Activated naive CD8-positive, alpha-beta T cell treated with anti-CD3 and anti-CD28 coated beads, Interleukin-2, amount 50 U/mL, for 16 hours (primary cell): ENCODE measurements around the gene RLIM.
"Not testable (repeated sequence)": the region's sequence is repeated elsewhere in the genome, so short reads cannot be mapped to it uniquely, and the experiment has no call there.

Experiments
- DNase-seq: peaks from one replicate; pipeline ENCODE4 v3.0.0-alpha.2; 2020; ENCODE audit warnings: low read depth, low spot score

RLIM gene, protein sequence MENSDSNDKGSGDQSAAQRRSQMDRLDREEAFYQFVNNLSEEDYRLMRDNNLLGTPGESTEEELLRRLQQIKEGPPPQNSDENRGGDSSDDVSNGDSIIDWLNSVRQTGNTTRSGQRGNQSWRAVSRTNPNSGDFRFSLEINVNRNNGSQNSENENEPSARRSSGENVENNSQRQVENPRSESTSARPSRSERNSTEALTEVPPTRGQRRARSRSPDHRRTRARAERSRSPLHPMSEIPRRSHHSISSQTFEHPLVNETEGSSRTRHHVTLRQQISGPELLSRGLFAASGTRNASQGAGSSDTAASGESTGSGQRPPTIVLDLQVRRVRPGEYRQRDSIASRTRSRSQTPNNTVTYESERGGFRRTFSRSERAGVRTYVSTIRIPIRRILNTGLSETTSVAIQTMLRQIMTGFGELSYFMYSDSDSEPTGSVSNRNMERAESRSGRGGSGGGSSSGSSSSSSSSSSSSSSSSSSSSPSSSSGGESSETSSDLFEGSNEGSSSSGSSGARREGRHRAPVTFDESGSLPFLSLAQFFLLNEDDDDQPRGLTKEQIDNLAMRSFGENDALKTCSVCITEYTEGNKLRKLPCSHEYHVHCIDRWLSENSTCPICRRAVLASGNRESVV

DNA sequence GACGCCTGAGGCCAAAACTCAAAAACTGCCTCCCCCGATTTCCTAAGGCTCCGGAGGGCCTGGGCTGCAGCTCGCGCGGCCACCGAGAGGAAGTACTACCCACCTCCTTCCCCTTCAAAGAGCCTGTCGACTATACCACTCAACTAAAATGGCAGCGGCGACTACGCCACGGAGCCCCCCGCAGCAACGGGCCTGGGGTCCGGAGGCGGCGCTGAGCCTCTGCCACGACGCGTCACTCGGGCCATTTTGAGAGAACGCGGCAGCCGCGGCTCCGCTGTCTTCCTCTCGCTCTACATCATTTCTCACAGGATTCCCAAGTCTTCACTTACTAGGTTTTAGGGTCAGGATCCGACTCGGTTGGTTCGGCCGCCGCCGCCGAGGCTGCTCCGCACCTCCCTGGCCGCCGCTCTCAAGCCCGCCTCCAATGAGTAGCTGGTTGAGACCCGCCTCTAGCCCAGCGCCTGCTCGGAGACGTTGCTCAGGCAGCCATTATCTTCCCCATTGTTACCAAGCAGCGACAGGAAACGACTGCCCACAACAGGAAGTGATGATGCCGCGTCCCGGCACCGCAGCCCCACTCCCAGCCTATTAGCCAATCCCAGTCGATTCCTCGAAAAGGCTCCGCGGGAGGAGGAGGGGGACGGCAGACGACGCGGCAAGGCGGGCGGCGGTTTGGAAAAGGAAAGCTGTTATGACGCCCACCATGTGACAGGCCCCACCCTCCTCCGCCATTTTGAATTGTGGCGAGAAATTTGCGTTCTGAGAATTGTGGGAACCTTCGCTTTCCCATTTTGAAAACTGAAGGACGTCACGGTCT lies at the start of gene RLIM:
RLIM (minus strand) TSS at position 532 of the 817 bp plus-strand sequence. CDS start 18,647 bp downstream, outside the sequence.
- DNase-seq: peak; percentile 73

DNA sequence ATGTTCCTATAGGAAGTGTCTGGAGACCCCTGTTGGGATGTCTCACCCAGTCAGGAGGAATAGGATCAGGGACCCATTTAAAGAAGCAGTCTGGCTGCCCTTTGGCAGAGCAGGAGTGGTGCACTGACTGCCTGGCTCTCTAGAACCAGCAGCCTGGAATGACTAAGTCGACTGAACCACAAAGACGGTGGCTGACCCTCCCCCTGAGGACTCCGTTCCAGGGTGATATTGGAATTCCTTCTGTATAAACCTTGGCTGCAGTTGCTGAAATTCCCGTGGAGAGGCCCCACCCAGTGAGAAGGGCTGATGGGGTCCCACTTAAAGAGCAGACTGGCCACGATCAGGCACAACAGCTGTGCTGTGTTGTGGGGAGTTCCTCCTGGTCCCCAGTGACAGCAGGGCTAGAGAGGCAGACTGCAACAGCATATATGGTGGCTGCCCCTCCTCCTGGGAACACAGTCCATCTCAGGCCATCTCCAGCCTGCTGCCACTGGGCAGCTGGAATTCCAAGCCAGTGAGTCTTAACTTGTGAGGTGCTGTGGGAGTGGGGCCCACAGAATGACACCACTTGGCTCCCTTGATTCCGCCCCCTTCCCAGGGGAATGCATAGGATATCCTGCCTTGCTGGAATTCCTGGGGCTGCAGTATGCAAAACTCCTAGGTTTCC lies 41.8 kb upstream of the RLIM start:
- no peak for DNase-seq

DNA sequence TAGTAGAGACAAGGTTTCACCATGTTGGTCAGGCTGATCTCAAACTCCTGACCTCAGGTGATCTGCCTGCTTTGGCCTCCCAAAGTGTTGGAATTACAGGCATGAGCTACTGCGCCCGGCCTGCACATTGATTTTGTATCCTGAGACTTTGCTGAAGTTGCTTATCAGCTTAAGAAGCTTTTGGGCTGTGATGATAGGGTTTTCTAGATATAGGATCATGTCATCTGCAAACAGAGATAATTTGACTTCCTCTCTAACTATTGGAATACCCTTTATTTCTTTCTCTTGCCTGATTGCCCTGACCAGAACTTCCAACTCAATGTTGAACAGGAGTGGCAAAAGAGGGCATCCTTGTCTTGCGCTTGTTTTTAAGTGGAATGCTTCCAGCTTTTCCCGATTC lies 40.5 kb upstream of the RLIM start:
- DNase-seq: not testable (repeated sequence)

DNA sequence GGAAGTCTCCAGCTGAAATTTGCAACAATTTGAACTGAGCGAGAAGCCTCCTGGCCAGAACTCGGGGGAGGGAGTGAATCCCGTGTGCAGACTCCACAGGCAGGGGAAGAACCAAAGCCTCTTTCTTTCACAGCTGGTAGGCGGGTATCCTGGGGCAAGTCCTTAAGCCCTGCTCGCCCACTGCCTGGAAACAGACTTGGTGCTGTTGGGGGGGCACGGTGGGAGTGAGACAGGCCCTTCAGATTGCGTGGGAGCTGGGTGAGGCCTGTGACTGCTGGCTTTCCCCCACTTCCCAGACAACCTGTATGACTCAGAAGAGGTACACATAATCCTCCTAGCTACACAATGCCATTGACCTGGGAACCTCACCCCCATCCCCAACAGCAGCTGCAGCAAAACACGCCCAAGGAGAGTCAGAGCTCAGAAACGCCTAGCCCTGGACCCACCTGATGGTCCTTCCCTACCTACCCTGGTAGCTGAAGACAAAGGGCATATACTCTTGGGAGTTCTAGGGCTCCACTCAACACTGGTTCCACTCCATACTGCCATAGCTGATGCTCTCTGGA lies 22.4 kb upstream of the RLIM start:
- DNase-seq: no peak

DNA sequence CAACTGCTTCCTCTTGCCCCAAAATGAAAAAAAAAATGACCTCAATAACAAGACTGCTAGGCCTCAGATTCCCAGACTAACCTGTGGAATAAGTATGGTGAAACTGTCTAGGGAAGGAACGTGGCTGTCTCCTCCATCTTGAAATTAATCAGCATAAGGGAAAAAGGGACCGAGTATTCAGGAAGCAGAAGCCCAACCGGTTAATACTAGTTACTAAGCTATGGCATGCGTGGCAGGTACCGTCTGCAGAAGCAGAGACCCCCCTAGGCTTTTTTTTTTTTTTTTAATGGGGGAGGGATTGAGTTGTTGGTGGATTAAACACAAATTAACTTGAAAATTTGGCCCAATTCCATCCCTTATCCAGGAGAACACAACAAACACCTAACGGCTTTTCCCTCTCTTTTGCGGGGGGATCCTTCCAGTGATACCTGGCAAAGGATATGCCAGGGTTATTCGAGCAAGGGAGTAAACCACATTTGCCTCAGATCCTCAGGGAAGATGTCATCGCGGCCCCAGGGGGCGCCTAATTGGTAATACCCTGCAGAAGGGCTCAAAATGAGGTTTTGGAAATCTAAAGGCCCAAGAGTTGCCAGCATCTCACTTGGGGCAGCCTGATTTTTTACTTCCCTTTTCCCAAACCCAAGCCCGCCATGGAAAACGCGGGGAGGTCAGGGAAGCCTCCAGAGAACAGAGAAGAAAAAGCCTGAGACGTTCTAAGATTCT lies 893 bp downstream of the RLIM start:
- no peak for DNase-seq

DNA sequence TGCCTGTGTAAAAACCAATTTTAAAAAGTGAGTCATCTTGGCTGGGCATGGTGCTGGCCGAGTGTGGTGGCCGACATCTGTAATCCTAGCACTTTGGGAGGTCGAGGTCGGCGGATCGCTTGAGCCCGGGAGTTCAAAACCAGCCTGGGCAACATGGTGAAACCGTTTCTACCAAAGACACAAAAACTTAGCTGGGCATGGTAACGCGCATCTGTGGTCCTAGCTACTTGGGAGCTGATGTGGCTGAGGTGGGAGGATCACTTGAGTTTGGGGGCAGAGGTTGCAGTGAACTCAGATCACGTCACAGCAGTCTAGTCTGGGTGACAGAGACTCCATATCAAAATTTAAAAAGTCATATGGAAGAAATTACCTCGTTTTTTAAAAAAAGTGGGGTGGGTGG lies 7.6 kb downstream of the RLIM start:
- DNase-seq: no peak

DNA sequence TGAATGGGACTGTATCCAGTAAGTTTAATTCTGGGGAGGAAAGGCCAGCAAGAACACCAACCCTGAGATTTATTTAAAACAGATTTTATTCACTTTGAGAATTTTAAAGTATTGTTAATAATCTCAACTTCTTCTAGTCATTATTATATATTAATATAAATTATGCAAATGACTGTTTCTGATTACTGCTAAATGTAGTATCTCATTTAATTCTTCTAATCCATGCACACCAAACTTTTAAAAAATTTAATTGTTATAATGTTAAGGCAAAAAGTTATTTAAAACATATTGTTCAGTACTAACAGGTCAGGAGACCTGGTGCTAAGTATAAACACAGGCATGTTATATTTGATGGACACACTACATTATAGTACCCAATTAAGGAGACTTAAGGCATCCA lies 8.1 kb downstream of the RLIM start:
- no peak for DNase-seq

DNA sequence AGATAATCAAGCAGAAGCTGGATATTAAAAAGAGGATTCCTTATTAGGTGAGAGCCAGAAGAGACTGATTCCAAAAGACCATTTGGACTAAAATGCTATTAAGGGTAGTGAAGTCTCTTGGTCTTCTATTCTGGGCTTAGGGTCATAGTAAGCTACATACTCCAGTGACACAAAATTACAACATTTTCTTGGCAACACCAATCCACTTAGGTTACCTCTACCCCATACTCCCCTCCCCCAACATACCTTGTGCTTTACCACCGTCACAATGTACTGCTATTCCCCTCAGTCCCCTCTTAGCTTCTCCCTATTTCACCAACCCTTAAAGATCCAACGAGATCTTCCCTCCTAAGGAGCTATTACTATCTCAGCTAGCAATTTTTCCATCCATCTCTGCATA lies 11.4 kb downstream of the RLIM start:
- DNase-seq: no peak

DNA sequence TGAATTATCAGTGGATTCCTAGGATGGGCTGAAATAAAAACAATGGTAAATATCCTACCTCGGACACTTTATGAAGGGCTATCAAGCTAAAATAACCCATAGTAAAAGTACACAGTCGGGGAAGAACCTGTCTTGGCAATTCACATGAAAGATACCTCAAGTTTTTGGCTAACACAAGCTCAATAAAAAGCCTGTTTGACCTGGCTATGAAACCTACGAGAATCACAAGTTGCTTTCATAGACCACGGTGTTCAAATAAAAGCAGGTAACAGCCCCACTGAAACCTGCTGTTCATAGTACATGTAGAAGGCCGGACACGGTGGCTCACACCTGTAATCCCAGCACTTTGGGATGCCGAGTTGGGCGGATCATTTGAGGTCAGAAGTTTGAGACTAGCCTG lies 12.3 kb downstream of the RLIM start:
- DNase-seq: no peak

DNA sequence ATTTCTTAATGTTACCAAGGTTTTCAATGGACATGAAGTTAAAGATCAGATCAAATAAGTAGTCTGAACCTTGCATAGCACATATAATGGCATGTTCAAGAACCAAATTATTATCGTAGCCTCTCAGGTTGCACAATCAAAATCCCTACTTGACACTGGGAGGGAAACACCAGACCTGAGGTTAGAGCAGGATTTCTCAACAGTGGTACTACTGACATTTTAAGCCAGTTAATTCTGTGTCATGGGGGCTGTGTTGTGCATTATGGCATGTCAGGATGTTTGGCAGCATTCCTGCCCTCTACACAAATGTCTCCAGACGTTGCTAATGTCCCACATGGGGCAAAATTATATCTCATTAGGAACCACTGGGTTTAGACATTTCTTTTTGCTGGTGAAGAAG lies 20.8 kb downstream of the RLIM start:
- no peak for DNase-seq

DNA sequence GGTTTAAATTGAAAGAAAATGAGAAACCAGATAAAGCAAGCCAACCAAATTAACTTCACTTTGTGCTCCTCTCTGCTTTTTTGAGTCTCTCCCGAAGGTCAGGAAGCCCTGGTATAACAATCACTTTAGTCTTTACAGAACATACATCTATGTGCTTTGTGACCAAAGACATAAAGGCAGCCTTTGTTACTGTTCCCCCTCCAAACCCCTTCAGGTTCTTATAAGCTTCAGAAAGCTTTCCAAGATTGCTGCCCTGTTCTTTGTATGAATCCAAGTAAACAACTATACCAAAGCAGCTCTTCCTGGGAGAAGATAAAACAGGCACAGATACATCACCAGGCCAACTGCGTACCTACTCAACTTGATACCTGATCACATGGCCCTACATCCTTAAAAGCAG lies 28.7 kb downstream of the RLIM start:
- DNase-seq: no peak

DNA sequence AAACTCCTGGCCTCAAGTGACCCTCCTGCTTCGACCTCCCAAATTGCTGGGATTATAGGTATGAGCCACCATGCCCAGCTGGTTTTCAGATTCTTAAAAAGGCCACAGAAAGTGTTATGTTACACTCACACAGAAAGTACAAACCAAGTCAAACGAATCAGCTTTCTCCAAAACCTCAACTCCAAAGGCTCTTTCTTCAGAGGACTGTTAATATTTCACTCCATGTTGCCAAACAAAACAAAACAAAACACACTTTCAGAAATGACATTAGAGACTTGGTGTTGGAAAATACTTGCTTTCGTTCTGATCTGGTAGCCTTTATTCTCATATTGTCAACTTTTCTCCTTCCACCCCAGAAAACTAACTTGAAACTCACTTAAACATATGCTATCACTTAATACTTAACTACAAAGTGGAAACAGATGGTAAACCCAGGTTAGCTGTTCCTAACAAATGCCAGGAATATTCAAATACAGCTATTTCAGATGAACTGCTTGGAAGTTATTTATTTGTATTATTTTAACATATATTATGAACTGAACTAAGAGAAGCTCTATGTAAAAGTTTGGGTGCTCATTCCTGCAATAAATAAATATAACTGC lies 34.7 kb downstream of the RLIM start:
- no peak for DNase-seq

DNA sequence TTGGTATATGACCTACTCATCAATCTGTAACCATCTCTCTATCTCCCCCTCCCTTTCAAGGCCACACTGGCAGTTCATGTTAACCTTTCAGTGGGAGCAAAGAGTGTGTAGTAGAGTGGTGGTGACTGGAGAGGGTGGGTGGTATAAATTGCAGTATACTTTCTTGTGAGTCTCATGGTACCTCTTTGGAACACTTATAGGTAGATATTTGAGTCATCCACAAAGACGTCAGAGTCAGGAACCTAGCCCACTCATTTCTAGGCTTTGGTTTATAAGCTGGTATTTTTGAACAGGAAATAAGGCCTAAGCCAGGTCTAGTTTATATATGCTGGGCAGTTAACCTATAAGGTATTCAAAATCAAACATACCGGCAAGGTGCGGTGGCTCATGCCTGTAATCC lies 36.3 kb downstream of the RLIM start:
- DNase-seq: no peak

DNA sequence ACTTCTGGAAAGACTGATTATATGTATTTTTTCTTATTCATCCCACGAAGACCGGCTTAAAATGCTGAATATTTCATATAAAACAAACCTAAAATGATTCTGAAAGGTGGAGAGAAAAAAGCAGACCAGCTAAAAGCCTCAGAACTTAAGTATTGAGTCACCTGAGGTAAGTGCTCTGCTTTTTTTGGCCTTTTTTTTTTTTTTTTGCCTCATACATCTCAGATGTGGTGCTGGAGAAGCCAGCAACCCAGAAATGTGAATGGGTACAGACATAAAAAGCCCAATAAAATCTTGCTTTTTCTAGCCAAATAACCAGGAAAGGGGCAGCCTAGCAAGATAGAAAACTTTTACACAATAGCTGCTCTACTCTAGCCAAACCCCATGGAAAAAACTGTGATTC lies 57.0 kb downstream of the RLIM start:
- DNase-seq: no peak

DNA sequence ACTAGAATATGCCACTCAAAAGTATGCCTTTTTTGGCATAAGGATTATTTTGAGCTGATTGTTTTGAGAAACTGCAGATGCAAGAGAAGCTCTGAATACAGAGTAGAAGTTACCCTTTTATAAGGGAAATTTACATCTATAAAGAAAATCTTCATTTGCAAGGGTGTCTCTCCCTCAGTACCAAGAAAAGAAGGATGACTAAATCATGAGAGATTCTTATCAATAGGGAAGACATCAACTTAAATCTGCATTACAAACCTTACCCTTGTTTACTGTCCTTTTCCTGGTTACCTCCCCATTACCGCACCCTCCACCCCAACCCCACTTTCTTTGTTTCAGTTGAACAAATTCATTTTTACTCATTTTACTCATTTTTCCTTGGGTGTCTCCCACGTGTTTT lies 62.5 kb downstream of the RLIM start:
- DNase-seq: no peak

DNA sequence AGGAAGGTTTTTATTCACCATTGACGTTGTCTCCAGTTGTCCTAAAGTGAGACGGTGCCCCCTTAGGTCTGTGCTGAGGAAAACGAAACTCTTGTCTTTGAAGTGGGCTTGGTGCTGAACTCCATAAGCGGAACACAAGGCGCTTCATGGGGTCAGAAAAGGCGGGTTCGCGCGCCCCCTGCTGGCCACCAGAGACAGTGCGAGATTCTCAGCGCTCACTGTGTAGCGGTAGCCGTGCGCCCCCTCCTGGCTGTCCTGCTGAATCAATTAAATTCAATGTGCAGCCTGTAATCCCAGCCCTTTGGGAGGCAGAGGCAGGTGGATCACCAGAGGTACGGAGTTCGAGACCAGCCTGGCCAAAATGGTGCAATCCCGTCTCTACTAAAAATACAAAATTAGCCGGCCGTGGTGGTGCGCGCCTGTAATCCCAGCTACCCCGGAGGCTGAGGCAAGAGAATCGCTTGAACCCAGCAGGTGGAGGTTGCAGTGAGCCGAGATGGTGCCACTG lies 64.1 kb downstream of the RLIM start:
- DNase-seq: peak; percentile 59

DNA sequence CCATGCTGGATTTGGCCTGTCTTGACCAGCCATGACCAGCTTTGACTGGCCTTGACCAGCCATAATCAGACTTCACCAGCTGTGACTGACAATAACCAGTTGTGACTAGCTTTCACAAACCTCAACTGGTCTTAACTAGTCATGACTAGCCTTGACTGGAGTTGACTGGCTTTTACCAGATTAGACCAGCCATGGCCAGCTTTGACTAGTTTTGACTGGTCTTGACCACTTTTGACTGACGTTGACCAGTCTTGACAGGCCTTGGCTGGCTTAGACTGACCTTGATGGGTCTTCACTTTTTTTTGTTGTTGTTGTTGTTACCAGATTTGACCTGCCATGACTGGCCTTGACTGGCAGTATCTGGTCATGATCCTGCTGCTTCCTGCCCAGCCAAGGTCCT lies 67.4 kb downstream of the RLIM start:
- no peak for DNase-seq

DNA sequence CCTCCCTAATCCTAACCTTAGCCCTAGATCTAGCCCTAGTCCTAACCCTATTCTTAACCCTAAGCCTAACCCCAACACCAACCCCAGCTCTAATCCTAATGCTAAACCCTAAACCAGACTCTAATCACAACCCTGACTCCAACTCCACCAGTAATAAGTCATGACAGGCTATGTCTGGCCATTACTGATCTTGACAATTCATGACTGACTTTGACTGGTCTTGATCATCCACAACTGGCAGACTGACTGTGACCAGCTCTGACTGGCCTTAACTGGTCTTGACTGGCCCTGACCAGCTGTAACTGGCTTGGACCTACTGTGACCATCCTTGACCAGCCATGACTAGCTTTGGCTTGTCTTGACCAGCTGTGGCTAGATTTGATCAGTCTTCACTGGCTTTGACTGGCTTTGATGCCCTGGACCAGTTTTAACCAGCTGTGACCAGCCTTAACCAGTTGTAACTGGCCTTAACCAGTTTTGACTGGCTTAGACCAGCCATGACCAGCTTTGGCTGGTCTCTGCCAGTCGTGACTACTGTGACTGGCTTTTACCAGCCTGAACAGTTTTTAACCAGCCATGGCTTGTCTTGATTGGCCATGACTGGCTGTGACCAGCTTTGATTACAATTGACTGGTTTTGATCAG lies 68.4 kb downstream of the RLIM start:
- no peak for DNase-seq

DNA sequence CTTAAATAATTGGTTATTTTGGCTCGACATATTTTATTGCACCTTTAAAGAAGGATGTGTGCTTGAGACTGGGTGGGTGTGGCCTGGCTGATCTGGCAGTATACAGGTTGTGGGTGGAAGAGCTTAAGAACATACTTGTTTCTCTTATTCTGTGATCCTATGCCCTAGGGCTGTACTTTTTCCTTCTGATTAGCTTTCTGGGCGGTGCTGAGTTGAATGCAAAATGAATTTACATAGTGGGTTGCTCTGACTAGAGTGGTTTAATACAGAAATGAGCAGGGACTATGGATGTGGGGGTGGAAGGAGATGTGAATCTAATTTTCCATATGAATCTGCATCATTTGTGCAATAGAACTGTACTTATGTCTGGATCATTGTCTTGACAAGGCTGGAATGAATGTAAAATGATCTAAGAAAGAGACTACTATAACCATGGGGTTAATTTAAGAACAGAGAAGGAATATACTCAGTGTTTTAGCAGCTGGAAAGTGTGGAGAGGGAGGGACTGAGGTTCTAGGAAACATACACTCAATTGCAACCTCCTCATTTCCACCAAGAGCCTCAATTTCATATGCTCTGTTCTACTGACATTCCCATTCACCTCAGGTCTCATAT lies 73.7 kb downstream of the RLIM start:
- no peak for DNase-seq
